ENCODE results near the gene PRDX3.
A peak's percentile ranks its signal among the peaks of the same experiment; 100 is the strongest.
"Not testable (repeated sequence)": the region's sequence is repeated elsewhere in the genome, so short reads cannot be mapped to it uniquely, and the experiment has no call there.

PRDX3 gene

DNA sequence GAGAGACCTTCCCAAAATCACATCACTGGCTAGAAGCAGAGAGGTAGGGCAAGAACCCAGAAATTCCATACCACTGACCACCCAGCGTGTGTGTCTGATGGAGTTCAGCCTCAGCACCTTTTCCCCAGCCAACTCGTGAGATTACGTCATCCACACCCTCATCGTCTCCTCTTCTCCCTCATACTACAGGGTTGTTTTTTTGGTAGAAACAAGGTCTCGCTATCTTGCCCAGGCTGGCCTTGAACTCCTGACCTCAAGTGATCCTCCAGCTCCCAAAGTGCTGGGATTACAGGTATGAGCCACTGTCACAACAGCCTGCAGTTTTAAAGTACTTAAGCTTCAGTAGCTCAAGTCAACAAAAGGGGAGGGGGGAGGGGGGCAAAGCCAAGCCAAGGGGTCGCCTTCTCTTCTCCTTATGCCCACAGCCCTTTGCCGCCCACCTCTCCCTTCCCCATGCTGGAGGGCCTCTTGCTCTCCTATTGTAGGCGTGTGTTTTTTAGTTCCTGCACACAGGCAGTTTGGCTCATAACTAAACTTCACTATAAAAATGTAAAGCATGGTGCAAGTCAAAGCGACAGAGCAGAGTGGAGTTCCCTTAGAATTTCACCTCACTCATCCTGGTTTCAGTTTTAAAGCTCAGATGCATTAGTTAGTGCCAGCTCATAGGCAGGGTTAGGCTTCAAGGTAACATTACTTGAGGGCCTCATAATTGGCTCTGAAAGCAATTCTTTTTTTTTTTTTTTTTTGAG lies 5.2 kb upstream of the PRDX3 start:
- no peak overlapping the region for H3K9ac ChIP-seq (ENCODE audit: low read length)
- no peaks in the 10 kb centered on the region for H3K9me3 ChIP-seq (ENCODE audit: control insufficient read depth, insufficient read depth, low read depth, low read length)
- H3K4me1 ChIP-seq (ENCODE audit: control insufficient read depth, insufficient read depth, low read length), result peaks cover 3% of the 10 kb centered on the region
- no peak overlapping the region for H3K4me3 ChIP-seq (ENCODE audit: low read depth, low read length)
- H3K36me3 ChIP-seq (ENCODE audit: control insufficient read depth, insufficient read depth, low read length), result no peaks in the 10 kb centered on the region
- H3K27me3 ChIP-seq (ENCODE audit: control insufficient read depth, insufficient read depth, low read length), result no peaks in the 10 kb centered on the region
- H3K27ac ChIP-seq (ENCODE audit: low read depth, low read length), result no peak overlapping the region

GRCh38 chr10:119180850-119181400 lies 2.3 kb upstream of the PRDX3 start:
- not testable (repeated sequence) for H3K9me3 ChIP-seq (ENCODE audit: control insufficient read depth, insufficient read depth, low read depth, low read length); H3K27me3 ChIP-seq (ENCODE audit: control insufficient read depth, insufficient read depth, low read length); H3K4me1 ChIP-seq (ENCODE audit: control insufficient read depth, insufficient read depth, low read length); H3K4me3 ChIP-seq (ENCODE audit: low read depth, low read length); H3K27ac ChIP-seq (ENCODE audit: low read depth, low read length); H3K9ac ChIP-seq (ENCODE audit: low read length)
- H3K36me3 ChIP-seq (ENCODE audit: control insufficient read depth, insufficient read depth, low read length), result peaks cover 13% of the 10 kb centered on the region

DNA sequence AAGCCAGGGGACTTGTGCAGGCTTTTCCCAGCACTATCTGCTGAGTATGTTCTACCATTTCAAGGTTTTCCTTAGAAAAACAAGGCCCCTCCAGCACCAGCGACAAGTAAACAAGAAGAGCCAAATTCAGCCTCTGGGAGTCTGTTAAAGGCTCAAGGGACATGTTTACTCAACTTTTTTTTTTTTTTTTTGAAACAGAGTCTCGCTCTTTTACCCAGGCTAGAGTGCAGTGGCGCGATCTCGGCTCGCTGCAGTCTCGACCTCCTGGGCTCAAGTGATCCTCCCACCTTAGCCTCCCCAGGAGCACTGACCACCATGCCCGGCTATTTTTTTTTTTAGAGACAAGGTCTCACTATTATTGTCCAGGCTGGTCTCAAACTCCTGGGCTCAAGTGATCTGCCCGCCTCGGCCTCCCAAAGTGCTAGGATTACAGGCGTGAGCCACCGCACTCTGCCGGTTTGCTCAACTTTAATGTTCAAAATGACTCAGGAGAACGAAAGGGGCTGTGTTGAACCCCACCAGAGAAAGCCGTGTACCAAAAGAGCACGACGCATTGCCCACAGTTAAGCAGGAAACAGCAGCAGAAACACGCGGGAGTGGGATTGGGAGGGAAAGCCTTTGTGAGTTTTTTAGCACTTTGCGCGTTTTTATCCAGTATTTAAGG lies 772 bp downstream of the PRDX3 start:
- H3K27ac ChIP-seq (ENCODE audit: low read depth, low read length), result peak overlapping the region; percentile 83; the same call in 1 of the 2 replicates
- H3K4me1 ChIP-seq (ENCODE audit: control insufficient read depth, insufficient read depth, low read length), result peaks cover 4% of the 10 kb centered on the region
- peaks cover 34% of the 10 kb centered on the region for H3K36me3 ChIP-seq (ENCODE audit: control insufficient read depth, insufficient read depth, low read length)
- H3K9me3 ChIP-seq (ENCODE audit: control insufficient read depth, insufficient read depth, low read depth, low read length), result no peaks in the 10 kb centered on the region
- no peaks in the 10 kb centered on the region for H3K27me3 ChIP-seq (ENCODE audit: control insufficient read depth, insufficient read depth, low read length)
- H3K9ac ChIP-seq (ENCODE audit: low read length), result peak overlapping the region; percentile 96
- H3K4me3 ChIP-seq (ENCODE audit: low read depth, low read length), result peak overlapping the region; percentile 96

DNA sequence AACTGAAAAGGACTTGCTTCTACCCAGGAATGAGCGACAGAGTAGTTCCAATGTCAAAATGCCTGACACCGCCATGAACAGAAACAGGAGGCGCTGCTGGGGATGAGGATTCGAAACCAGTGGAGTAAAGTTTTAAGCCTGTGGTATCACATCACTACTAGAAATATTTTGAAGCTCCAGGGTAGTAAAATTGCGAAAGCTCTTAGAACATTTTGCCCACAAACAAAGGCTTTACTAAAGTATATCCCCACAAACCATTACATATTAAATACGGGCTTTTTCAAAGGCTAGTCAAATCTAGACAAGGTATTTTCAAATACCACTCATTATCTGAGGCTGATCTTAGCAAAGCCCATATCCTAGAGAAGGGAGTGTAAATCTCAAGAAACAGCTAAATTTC lies 2.4 kb downstream of the PRDX3 start:
- Histone ChIP-seq H3K27ac (ENCODE audit: low read depth, low read length) (no peak overlapping the region), H3K9me3 (ENCODE audit: control insufficient read depth, insufficient read depth, low read depth, low read length) (no peaks in the 10 kb centered on the region), H3K9ac (ENCODE audit: low read length) (no peak overlapping the region), H3K27me3 (ENCODE audit: control insufficient read depth, insufficient read depth, low read length) (no peaks in the 10 kb centered on the region), H3K4me1 (ENCODE audit: control insufficient read depth, insufficient read depth, low read length) (peaks cover 4% of the 10 kb centered on the region), H3K36me3 (ENCODE audit: control insufficient read depth, insufficient read depth, low read length) (peaks cover 49% of the 10 kb centered on the region), H3K4me3 (ENCODE audit: low read depth, low read length) (no peak overlapping the region)

DNA sequence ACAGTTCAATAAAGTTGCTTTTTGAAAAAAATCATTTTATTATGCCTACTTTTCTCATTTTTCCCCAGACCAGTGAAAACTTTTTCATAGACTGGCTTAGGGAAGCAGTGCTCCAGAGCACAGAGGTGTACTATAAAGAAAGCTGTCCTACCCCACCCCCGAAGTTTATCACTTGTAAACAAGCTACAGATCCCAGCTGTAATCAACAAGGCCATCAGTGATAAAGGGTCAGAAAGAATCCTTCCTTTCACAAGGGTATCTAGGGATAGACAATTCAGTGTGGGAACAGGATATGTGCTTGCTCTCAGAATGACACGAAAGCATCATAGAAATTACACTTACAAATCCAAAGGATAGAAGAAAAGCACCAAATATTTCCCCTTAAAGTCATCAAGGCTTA lies 4.5 kb downstream of the PRDX3 start:
- H3K27me3 ChIP-seq (ENCODE audit: control insufficient read depth, insufficient read depth, low read length), result no peaks in the 10 kb centered on the region
- H3K9me3 ChIP-seq (ENCODE audit: control insufficient read depth, insufficient read depth, low read depth, low read length), result no peaks in the 10 kb centered on the region
- peaks cover 66% of the 10 kb centered on the region for H3K36me3 ChIP-seq (ENCODE audit: control insufficient read depth, insufficient read depth, low read length)
- H3K9ac ChIP-seq (ENCODE audit: low read length), result no peak overlapping the region
- no peak overlapping the region for H3K27ac ChIP-seq (ENCODE audit: low read depth, low read length)
- peaks cover 4% of the 10 kb centered on the region for H3K4me1 ChIP-seq (ENCODE audit: control insufficient read depth, insufficient read depth, low read length)
- no peak overlapping the region for H3K4me3 ChIP-seq (ENCODE audit: low read depth, low read length)

DNA sequence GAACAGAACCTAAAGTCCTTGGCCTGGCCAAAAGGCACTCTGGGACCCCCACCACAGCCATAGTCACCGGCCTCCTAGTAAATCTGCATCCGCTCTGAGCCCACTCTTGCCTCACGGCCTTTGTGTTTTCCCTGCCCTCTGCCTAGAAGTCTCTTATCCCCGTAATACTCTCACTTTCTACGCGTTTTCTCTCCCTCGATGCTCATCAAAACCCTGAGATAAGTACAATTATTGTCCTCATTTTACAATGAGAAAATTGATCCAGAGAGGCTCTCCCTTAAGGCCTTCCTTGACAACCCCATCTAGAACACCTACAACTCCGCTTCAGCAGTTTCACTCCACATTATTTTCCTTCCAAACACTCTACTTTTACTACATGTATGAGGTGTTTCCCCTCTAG lies 11.6 kb downstream of the PRDX3 start:
- Histone ChIP-seq H3K27me3 (ENCODE audit: control insufficient read depth, insufficient read depth, low read length) (no peaks in the 10 kb centered on the region), H3K36me3 (ENCODE audit: control insufficient read depth, insufficient read depth, low read length) (peaks cover 43% of the 10 kb centered on the region), H3K9me3 (ENCODE audit: control insufficient read depth, insufficient read depth, low read depth, low read length) (no peaks in the 10 kb centered on the region), H3K9ac (ENCODE audit: low read length) (no peak overlapping the region), H3K4me3 (ENCODE audit: low read depth, low read length) (no peak overlapping the region), H3K4me1 (ENCODE audit: control insufficient read depth, insufficient read depth, low read length) (peaks cover 4% of the 10 kb centered on the region; the same call in 1 of the 2 replicates), H3K27ac (ENCODE audit: low read depth, low read length) (no peak overlapping the region)

DNA sequence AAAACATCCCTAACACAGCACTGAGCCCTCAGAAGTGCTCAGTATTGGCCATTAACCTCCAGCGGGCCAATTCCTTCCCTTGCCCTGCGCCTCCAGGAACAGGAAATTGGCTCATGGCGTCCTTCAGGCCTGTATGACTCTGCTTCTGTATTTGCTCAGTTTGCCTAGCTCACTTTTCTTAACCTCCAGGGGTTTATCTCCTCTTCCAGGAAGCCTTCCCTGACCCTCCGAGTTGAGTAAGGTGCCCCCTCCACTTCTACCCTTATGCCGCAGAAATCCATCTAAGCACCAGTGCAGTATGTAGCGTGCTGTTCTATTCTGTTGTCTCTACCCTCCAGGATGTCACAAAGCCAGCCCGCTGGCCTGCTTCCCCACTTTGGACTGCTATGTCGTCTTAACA lies 12.0 kb downstream of the PRDX3 start:
- Histone ChIP-seq H3K4me1 (ENCODE audit: control insufficient read depth, insufficient read depth, low read length) (peaks cover 4% of the 10 kb centered on the region; the same call in 1 of the 2 replicates), H3K9ac (ENCODE audit: low read length) (no peak overlapping the region), H3K27me3 (ENCODE audit: control insufficient read depth, insufficient read depth, low read length) (no peaks in the 10 kb centered on the region), H3K4me3 (ENCODE audit: low read depth, low read length) (no peak overlapping the region), H3K36me3 (ENCODE audit: control insufficient read depth, insufficient read depth, low read length) (peaks cover 38% of the 10 kb centered on the region), H3K27ac (ENCODE audit: low read depth, low read length) (no peak overlapping the region), H3K9me3 (ENCODE audit: control insufficient read depth, insufficient read depth, low read depth, low read length) (no peaks in the 10 kb centered on the region)

DNA sequence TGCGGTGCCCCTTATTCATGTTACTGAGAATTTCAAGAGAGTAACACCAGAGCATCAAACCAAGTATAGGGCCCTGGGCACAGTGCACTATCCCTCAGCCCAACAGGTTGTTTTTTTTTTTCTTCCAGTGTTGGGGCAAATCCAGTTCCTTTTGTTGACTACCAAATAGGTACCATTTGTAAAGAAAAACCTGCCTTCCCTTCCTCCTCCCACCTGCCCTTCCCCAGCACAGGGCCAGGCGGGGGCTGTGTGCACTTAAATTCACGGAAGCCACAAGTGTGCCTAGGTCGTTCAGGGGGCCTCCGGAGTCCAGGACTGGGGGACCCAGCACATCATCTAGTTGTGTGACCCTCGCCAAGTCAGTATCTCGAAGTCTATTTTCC lies 12.5 kb downstream of the PRDX3 start:
- H3K9ac ChIP-seq (ENCODE audit: low read length), result peak overlapping the region; percentile 72
- H3K36me3 ChIP-seq (ENCODE audit: control insufficient read depth, insufficient read depth, low read length), result peaks cover 34% of the 10 kb centered on the region
- H3K4me3 ChIP-seq (ENCODE audit: low read depth, low read length), result peak overlapping the region; percentile 72
- peaks cover 4% of the 10 kb centered on the region; the same call in 1 of the 2 replicates for H3K4me1 ChIP-seq (ENCODE audit: control insufficient read depth, insufficient read depth, low read length)
- H3K27me3 ChIP-seq (ENCODE audit: control insufficient read depth, insufficient read depth, low read length), result no peaks in the 10 kb centered on the region
- H3K9me3 ChIP-seq (ENCODE audit: control insufficient read depth, insufficient read depth, low read depth, low read length), result no peaks in the 10 kb centered on the region
- H3K27ac ChIP-seq (ENCODE audit: low read depth, low read length), result no peak overlapping the region

GRCh38 chr10:119165171-119166117 lies 13.2 kb downstream of the PRDX3 start, which contains the start of gene SFXN4:
TSS of gene SFXN4 (minus strand) at chr10:119165714. CDS start at chr10:119165647, 67 bp downstream.
- no peaks in the 10 kb centered on the region for H3K9me3 ChIP-seq (ENCODE audit: control insufficient read depth, insufficient read depth, low read depth, low read length)
- peaks cover 4% of the 10 kb centered on the region; the same call in 1 of the 2 replicates for H3K4me1 ChIP-seq (ENCODE audit: control insufficient read depth, insufficient read depth, low read length)
- H3K9ac ChIP-seq (ENCODE audit: low read length), result peak within 1 kb of the TSS; percentile 72
- no peak within 1 kb of the TSS; the same call in 1 of the 2 replicates for H3K27ac ChIP-seq (ENCODE audit: low read depth, low read length)
- peaks cover 31% of the 10 kb centered on the region for H3K36me3 ChIP-seq (ENCODE audit: control insufficient read depth, insufficient read depth, low read length)
- H3K27me3 ChIP-seq (ENCODE audit: control insufficient read depth, insufficient read depth, low read length), result no peaks in the 10 kb centered on the region
- H3K4me3 ChIP-seq (ENCODE audit: low read depth, low read length), result peak within 1 kb of the TSS; percentile 72

GRCh38 chr10:119162452-119163092 lies 16.0 kb downstream of the PRDX3 start:
- Histone ChIP-seq H3K4me1 (ENCODE audit: control insufficient read depth, insufficient read depth, low read length) (peaks cover 4% of the 10 kb centered on the region; the same call in 1 of the 2 replicates), H3K36me3 (ENCODE audit: control insufficient read depth, insufficient read depth, low read length) (peaks cover 21% of the 10 kb centered on the region), H3K4me3 (ENCODE audit: low read depth, low read length) (no peak overlapping the region), H3K9me3 (ENCODE audit: control insufficient read depth, insufficient read depth, low read depth, low read length) (no peaks in the 10 kb centered on the region), H3K9ac (ENCODE audit: low read length) (no peak overlapping the region), H3K27me3 (ENCODE audit: control insufficient read depth, insufficient read depth, low read length) (no peaks in the 10 kb centered on the region), H3K27ac (ENCODE audit: low read depth, low read length) (no peak overlapping the region)

Measured in HUES6 (cell line).